ACC112 (cell line): ENCODE measurements around the gene PHKA2.
A peak's percentile ranks its signal among the peaks of the same experiment; 100 is the strongest.
"Not testable (repeated sequence)": the region's sequence is repeated elsewhere in the genome, so short reads cannot be mapped to it uniquely, and the experiment has no call there.

Source experiments
- H2AFZ ChIP-seq: fragments of 200-600 bp; sonication (generic); one replicate; pipeline ENCODE4 v1.6.0; 2017; ENCODE audit warnings: antibody characterized with exemption, low read length; ENCODE audit not compliant: unreplicated experiment
- H3K27ac ChIP-seq: fragments of 200-600 bp; sonication (generic); 2 replicates; pipeline ENCODE4 v1.5.1; 2014; ENCODE audit warnings: low read depth, mild to moderate bottlenecking, antibody characterized with exemption, low read length, moderate library complexity
- H3K27me3 ChIP-seq: fragments of 200-600 bp; sonication (generic); 2 replicates; pipeline ENCODE4 v1.6.1; 2014; ENCODE audit warnings: mild to moderate bottlenecking, antibody characterized with exemption, low read length, moderate library complexity, mixed read lengths; ENCODE audit not compliant: insufficient read depth
- H3K36me3 ChIP-seq: fragments of 200-600 bp; sonication (generic); 2 replicates; pipeline ENCODE4 v1.6.1; 2016; ENCODE audit warnings: mild to moderate bottlenecking, antibody characterized with exemption, low read length, moderate library complexity, mixed read lengths; ENCODE audit not compliant: insufficient read depth
- H3K4me1 ChIP-seq: fragments of 200-600 bp; sonication (generic); one replicate; pipeline ENCODE4 v1.6.1; 2016; ENCODE audit warnings: low read length, mixed read lengths; ENCODE audit not compliant: insufficient read depth, unreplicated experiment, control insufficient read depth
- H3K4me3 ChIP-seq: fragments of 200-600 bp; sonication (generic); 2 replicates; pipeline ENCODE4 v1.5.1; 2014; ENCODE audit warnings: mild to moderate bottlenecking, low read depth, low read length
- H3K79me2 ChIP-seq: fragments of 200-600 bp; sonication (generic); one replicate; pipeline ENCODE4 v1.6.0; 2016; ENCODE audit warnings: low read length; ENCODE audit not compliant: control insufficient read depth, unreplicated experiment, insufficient read depth

The PHKA2 gene, protein sequence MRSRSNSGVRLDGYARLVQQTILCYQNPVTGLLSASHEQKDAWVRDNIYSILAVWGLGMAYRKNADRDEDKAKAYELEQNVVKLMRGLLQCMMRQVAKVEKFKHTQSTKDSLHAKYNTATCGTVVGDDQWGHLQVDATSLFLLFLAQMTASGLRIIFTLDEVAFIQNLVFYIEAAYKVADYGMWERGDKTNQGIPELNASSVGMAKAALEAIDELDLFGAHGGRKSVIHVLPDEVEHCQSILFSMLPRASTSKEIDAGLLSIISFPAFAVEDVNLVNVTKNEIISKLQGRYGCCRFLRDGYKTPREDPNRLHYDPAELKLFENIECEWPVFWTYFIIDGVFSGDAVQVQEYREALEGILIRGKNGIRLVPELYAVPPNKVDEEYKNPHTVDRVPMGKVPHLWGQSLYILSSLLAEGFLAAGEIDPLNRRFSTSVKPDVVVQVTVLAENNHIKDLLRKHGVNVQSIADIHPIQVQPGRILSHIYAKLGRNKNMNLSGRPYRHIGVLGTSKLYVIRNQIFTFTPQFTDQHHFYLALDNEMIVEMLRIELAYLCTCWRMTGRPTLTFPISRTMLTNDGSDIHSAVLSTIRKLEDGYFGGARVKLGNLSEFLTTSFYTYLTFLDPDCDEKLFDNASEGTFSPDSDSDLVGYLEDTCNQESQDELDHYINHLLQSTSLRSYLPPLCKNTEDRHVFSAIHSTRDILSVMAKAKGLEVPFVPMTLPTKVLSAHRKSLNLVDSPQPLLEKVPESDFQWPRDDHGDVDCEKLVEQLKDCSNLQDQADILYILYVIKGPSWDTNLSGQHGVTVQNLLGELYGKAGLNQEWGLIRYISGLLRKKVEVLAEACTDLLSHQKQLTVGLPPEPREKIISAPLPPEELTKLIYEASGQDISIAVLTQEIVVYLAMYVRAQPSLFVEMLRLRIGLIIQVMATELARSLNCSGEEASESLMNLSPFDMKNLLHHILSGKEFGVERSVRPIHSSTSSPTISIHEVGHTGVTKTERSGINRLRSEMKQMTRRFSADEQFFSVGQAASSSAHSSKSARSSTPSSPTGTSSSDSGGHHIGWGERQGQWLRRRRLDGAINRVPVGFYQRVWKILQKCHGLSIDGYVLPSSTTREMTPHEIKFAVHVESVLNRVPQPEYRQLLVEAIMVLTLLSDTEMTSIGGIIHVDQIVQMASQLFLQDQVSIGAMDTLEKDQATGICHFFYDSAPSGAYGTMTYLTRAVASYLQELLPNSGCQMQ

DNA sequence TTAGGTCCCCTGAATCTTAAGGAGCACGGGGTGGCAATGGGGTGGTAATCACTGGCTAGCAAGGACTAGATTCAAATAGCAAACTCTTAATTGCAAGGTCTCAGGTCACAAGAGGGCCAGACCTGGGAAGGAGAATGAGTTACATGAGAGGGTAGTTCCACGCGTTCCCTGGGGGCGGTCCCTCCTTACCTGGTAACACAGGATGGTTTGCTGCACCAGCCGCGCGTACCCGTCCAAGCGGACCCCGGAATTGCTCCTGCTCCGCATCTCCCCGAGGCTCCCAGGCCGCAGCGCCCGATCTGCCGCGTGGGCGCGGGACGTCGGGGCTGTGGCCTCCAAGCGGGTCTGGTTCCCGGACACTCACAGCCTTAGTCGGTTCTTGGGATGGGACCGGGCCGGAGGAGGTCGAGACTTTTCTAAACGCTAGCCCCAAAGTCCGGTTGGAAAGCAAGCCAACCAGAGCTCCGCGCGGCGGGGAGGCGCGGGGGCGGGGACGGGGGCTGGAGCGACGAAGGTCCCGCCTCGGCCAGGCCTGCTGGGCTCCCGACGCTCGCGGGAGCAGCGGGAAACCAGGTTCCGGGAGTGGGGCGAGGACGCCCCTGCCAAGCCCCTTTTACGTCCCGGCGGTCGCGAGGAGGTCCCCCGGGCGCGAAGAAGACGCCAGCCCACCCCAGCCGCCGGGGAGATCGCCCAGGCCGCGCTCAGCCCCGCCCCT lies at the start of gene PHKA2:
Gene PHKA2 (minus strand): TSS at position 449 of the 715 bp plus-strand sequence. CDS start 182 bp downstream, at position 267.
- H3K27ac ChIP-seq = peak within 1 kb of the TSS; percentile 86
- H3K36me3 ChIP-seq = no peaks in the 10 kb centered on the region
- peaks cover 14% of the 10 kb centered on the region for H3K4me1 ChIP-seq
- H3K27me3 ChIP-seq = no peaks in the 10 kb centered on the region
- peak within 1 kb of the TSS; percentile 99 for H3K4me3 ChIP-seq
- H2AFZ ChIP-seq = peak within 1 kb of the TSS; percentile 99
- H3K79me2 ChIP-seq = peaks cover 22% of the 10 kb centered on the region

DNA sequence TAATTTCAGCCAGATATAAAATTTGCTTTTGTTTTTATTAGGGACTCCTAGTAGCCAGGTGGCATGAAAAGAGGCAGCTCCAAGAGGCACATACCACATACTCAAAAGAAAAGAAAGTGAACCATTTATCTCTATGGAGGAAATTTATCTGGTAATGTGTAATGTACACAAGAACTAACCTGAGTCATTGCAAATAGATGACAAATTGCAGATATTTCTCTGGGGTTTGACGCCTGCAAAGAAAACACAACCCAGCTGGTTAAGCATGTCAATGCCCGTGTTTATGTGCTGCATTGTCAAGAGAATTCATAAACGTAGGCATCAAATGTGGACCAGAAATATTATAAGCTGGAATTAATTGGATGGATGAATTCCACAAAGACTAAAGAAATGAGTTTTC lies 46.9 kb upstream of the PHKA2 start:
- H3K4me1 ChIP-seq = no peaks in the 10 kb centered on the region

DNA sequence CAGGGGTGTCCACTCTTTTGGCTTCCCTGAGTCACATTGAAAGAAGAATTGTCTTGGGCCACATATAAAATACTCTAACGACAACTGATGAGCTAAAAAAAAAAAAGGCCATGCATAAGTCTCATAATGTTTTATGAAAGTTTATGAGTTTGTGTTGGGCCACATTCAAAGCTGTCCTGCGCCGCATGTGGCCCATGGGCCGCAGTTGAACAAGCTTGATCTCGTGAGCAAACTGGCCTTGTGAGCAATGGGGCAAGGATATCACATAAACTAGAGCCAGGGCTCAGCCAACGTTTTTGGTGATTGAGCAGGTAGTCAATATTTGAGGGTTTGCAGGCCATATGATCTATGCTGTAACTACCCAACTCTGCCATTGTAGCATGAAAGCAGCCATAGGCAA lies 44.6 kb upstream of the PHKA2 start:
- Histone ChIP-seq H3K27me3 (no peaks in the 10 kb centered on the region), H2AFZ (no peak overlapping the region), H3K4me3 (no peak overlapping the region), H3K79me2 (no peaks in the 10 kb centered on the region), H3K27ac (no peak overlapping the region), H3K4me1 (no peaks in the 10 kb centered on the region), H3K36me3 (no peaks in the 10 kb centered on the region)

More for the DNA sequence above, 46.9 kb upstream of the PHKA2 start:
- no peaks in the 10 kb centered on the region for H3K27me3 ChIP-seq
- no peaks in the 10 kb centered on the region for H3K79me2 ChIP-seq
- no peak overlapping the region for H3K27ac ChIP-seq
- H3K36me3 ChIP-seq = no peaks in the 10 kb centered on the region
- no peak overlapping the region for H3K4me3 ChIP-seq
- H2AFZ ChIP-seq = no peak overlapping the region

DNA sequence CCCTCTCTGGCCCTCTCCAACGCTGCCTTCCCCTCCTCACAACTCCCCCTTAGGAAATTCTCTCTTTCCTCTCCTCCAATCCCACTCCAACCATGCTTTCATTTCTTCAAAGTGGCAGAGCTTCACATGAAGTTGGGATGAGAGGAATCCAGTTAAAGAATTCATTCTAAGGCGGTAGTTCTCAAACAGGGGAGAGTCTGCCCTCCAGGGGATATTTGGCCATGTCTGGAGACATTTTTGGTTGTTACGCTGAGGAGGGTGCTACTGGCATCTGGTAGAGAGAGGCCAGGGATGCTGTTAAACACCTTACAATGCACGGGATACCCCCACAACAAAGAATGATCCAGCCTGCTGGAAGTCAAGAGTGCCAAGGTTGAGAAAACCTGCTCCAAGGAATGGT lies 40.5 kb upstream of the PHKA2 start:
- Histone ChIP-seq H3K27ac (no peak overlapping the region), H3K4me3 (no peak overlapping the region)

DNA sequence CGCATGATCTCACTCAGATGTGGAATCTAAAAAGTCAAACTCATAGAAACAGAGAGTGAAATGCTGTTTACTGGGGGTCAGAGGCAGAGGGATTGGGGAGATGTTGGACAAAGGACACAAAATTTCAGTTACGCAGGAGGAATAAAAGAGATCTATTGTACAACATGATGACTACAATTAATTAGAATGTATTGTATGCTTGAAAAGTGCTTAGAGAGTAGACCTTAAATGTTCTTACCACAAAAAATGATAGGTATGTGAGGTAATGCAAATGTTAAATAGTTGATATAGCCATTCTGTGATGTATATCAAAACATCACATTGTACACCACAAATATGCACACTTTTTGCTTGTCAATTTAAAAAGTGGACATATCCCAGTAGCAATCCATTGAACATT lies 36.1 kb upstream of the PHKA2 start:
- H3K27me3 ChIP-seq = no peaks in the 10 kb centered on the region
- no peaks in the 10 kb centered on the region for H3K4me1 ChIP-seq
- H3K36me3 ChIP-seq = no peaks in the 10 kb centered on the region
- H2AFZ ChIP-seq = no peak overlapping the region
- H3K27ac ChIP-seq = no peak overlapping the region
- H3K79me2 ChIP-seq = no peaks in the 10 kb centered on the region
- no peak overlapping the region for H3K4me3 ChIP-seq

More for the DNA sequence above, 40.5 kb upstream of the PHKA2 start:
- H3K36me3 ChIP-seq = no peaks in the 10 kb centered on the region
- H3K4me1 ChIP-seq = no peaks in the 10 kb centered on the region
- H3K27me3 ChIP-seq = no peaks in the 10 kb centered on the region
- H3K79me2 ChIP-seq = no peaks in the 10 kb centered on the region
- no peak overlapping the region for H2AFZ ChIP-seq

DNA sequence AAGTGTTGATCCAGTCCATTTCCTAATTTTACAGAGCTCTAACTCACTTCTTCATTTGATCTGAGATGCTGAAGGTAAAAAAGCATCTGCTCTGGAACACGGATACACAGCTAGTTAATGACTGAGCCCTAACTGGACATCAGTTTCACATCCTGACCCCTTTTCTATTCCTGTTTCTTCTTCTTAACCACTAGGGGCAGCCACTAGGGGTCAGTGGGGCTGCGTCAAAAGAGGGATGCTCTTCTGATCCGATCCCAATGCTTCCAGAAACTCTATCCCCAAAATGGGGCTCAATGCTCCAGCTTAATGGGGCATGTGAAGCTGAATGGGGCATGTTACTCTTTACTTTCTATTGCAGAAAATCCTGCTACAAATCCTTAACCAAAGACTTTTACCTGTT lies 33.4 kb upstream of the PHKA2 start:
- H3K4me3 ChIP-seq = no peak overlapping the region
- H3K4me1 ChIP-seq = no peaks in the 10 kb centered on the region
- H3K36me3 ChIP-seq = no peaks in the 10 kb centered on the region
- H3K27ac ChIP-seq = no peak overlapping the region
- H3K79me2 ChIP-seq = no peaks in the 10 kb centered on the region
- no peaks in the 10 kb centered on the region for H3K27me3 ChIP-seq
- no peak overlapping the region for H2AFZ ChIP-seq

DNA sequence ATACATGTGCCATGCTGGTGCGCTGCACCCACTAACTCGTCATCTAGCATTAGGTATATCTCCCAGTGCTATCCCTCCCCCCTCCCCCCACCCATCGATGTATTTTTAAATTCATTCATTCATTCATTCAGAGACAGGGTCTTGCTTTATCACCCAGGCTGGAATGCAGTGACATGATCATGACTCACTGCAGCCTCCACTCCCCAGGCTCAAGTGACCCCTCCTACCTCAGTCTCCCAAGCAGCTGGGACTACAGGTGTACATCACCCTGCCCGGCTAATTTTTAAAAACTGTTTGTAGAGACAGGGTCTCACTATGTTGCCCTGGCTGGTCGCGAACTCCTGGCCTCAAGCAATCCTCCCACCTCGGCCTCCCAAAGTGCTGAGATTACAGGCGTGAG lies 32.7 kb upstream of the PHKA2 start:
- not testable (repeated sequence) for H3K4me3 ChIP-seq, H3K79me2 ChIP-seq, H3K27me3 ChIP-seq, H2AFZ ChIP-seq, H3K4me1 ChIP-seq, H3K36me3 ChIP-seq, H3K27ac ChIP-seq

DNA sequence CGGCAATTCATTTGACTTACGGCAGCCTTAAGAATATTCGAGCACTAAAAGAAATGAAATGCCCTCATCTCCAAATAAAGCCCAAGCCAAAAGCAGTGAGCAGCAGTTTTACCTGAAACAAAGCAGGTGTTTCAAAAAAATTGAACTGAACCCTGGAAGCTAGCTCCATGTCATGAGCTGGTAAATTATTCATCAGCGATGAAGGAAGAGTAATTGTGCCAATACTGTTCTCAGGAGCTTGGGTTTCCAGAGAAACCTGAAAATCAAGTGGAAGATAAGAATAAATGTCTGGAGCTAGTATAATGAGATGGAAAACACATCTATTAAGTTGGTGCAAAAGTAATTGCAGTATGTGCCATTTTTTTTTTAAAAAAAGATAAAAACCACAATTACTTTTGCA lies 24.0 kb upstream of the PHKA2 start:
- no peaks in the 10 kb centered on the region for H3K79me2 ChIP-seq
- H3K4me3 ChIP-seq = no peak overlapping the region
- no peak overlapping the region for H3K27ac ChIP-seq
- no peaks in the 10 kb centered on the region for H3K27me3 ChIP-seq
- no peaks in the 10 kb centered on the region for H3K36me3 ChIP-seq
- no peak overlapping the region for H2AFZ ChIP-seq
- no peaks in the 10 kb centered on the region for H3K4me1 ChIP-seq

DNA sequence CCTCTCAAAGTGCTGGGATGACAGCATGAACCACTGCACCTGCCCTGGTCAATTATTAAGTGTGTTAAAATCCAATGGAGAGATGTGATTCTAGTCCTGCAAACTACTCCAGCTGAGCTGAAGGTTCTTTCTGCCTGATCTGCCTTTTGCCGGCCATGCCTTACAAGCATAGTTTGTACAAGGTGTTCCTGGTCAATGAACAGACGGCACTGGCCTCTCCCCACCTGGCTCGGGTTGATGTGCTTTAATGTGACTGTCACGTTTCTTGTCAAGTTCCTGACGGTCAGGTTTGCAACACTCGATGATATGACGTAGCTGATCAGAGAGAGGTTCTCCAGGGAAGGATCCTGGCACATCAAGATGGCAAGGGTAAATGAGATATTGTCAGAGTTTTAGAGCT lies 23.1 kb upstream of the PHKA2 start:
- Histone ChIP-seq H3K4me3 (no peak overlapping the region), H3K79me2 (no peaks in the 10 kb centered on the region), H3K27me3 (no peaks in the 10 kb centered on the region), H3K27ac (no peak overlapping the region), H3K36me3 (no peaks in the 10 kb centered on the region), H2AFZ (no peak overlapping the region), H3K4me1 (no peaks in the 10 kb centered on the region)

DNA sequence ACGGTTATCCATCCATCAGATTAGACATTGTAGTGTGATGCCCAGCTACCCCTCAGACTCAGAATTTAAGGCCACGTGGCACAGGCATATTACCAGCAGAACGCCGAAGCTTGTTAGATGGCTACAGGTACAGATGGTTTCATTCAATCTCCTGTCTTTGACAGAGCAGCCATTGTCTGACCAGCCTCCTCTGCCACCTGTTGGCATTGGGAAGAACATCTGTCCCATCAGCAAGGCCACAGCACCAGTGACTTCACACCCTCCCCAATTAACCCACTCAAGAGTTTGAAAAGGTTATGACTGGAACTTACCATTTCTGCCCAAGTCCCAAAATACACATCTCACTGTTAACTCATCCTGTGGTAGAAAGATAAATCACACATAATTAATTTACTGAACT lies 22.0 kb upstream of the PHKA2 start:
- no peaks in the 10 kb centered on the region for H3K36me3 ChIP-seq
- H3K27me3 ChIP-seq = no peaks in the 10 kb centered on the region
- no peak overlapping the region for H2AFZ ChIP-seq
- no peak overlapping the region for H3K27ac ChIP-seq
- no peak overlapping the region for H3K4me3 ChIP-seq
- no peaks in the 10 kb centered on the region for H3K79me2 ChIP-seq
- no peaks in the 10 kb centered on the region for H3K4me1 ChIP-seq
